BE2C (cell line): Measurements from ENCODE around the gene PDGFC.
"Not testable (repeated sequence)": the region's sequence is repeated elsewhere in the genome, so short reads cannot be mapped to it uniquely, and the experiment has no call there.

Experiments used
- DNase-seq: peaks from one replicate; pipeline ENCODE4 v3.0.0-alpha.2; 2020
- H3K27me3 ChIP-seq: fragments of 250-450 bp; sonication (Bioruptor Pico); 2 replicates; pipeline ENCODE4 v1.5.1; 2020; ENCODE audit warnings: mild to moderate bottlenecking
- H3K36me3 ChIP-seq: fragments of 250-450 bp; sonication (Bioruptor Pico); 2 replicates; pipeline ENCODE4 v1.5.1; 2020; ENCODE audit warnings: mild to moderate bottlenecking
- H3K4me1 ChIP-seq: fragments of 250-450 bp; sonication (Bioruptor Pico); 2 replicates; pipeline ENCODE4 v1.5.1; 2020
- H3K4me3 ChIP-seq: 2 replicates; pipeline ENCODE4 v1.5.1; 2011; ENCODE audit warnings: low read depth, low read length
- H3K9me3 ChIP-seq: fragments of 250-450 bp; sonication (Bioruptor Pico); 2 replicates; pipeline ENCODE4 v1.5.1; 2020
- TF ChIP-seq, protein P1 (sequence below): IDR thresholded peaks from 2 replicates; pipeline ENCODE4 v1.5.1; 2012; ENCODE audit warnings: mild to moderate bottlenecking, low read depth, low read length

Gene PDGFC

DNA sequence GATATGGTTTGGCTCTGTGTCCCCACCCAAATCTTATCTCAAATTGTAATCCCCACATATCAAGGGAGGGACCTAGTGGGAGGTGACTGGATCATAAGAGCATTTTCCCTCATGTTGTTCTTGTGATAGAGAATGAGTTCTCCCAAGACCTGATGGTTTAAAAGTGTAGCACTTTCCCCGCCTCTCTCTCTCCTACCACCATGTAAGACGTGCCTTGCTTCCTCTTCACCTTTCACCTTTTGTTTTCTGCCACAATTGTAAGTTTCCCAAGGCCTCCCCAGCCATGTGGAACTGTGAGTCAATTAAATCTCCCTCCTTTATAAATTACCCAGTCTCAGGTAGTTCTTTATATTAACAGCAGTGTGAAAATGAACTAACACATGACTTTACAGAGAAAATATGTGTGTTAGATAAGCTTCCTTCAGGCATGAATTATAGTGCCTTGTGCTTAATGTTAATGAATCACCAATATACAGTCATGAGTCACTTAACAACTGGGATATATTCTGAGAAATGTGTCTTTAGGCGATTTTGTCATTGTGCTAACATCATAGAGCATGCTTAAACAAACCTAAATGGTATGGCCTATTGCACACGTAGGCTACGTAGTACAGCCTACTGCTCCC is 37.9 kb downstream of the PDGFC start:
- Histone ChIP-seq H3K27me3 (no peaks in the 10 kb centered on the region), H3K4me3 (no peak overlapping the region), H3K36me3 (no peaks in the 10 kb centered on the region), H3K9me3 (no peaks in the 10 kb centered on the region), H3K4me1 (no peaks in the 10 kb centered on the region)
- DNase-seq: no peak
- TF ChIP-seq, protein P1, sequence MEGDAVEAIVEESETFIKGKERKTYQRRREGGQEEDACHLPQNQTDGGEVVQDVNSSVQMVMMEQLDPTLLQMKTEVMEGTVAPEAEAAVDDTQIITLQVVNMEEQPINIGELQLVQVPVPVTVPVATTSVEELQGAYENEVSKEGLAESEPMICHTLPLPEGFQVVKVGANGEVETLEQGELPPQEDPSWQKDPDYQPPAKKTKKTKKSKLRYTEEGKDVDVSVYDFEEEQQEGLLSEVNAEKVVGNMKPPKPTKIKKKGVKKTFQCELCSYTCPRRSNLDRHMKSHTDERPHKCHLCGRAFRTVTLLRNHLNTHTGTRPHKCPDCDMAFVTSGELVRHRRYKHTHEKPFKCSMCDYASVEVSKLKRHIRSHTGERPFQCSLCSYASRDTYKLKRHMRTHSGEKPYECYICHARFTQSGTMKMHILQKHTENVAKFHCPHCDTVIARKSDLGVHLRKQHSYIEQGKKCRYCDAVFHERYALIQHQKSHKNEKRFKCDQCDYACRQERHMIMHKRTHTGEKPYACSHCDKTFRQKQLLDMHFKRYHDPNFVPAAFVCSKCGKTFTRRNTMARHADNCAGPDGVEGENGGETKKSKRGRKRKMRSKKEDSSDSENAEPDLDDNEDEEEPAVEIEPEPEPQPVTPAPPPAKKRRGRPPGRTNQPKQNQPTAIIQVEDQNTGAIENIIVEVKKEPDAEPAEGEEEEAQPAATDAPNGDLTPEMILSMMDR: no peak

DNA sequence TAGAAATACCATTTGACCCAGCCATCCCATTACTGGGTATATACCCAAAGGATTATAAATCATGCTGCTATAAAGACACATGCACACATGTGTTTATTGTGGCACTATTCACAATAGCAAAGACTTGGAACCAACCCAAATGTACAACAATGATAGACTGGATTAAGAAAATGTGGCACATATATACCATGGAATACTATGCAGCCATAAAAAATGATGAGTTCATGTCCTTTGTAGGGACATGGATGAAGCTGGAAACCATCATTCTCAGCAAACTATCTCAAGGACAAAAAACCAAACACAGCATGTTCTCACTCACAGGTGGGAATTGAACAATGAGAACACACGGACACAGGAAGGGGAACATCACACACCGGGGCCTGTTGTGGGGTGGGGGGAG is 39.2 kb downstream of the PDGFC start:
- H3K9me3 ChIP-seq, H3K4me1 ChIP-seq, H3K27me3 ChIP-seq, DNase-seq, H3K36me3 ChIP-seq, H3K4me3 ChIP-seq: not testable (repeated sequence)

DNA sequence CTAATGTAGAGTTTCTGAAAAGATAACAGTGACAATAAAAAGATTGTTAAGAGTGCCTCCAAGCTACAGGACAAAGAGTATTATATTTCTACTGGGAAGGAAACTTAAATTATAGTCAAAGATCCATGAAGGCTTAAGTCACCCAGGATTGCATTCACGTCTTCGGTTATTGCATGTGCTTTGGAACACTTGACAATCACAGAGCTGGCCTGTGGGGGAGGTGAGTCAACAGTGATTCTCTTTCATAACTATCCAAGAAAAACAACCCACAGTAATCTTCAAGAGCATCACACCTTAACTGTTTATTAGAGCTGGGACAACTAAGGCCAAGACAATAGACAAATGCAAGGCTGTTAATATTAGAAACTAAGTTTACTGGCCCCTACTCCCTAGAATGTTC is 40.3 kb downstream of the PDGFC start:
- DNase-seq: no peak
- Histone ChIP-seq H3K36me3 (no peaks in the 10 kb centered on the region), H3K9me3 (no peaks in the 10 kb centered on the region), H3K4me3 (no peak overlapping the region), H3K4me1 (no peaks in the 10 kb centered on the region), H3K27me3 (no peaks in the 10 kb centered on the region)
- TF ChIP-seq, protein P1: no peak

DNA sequence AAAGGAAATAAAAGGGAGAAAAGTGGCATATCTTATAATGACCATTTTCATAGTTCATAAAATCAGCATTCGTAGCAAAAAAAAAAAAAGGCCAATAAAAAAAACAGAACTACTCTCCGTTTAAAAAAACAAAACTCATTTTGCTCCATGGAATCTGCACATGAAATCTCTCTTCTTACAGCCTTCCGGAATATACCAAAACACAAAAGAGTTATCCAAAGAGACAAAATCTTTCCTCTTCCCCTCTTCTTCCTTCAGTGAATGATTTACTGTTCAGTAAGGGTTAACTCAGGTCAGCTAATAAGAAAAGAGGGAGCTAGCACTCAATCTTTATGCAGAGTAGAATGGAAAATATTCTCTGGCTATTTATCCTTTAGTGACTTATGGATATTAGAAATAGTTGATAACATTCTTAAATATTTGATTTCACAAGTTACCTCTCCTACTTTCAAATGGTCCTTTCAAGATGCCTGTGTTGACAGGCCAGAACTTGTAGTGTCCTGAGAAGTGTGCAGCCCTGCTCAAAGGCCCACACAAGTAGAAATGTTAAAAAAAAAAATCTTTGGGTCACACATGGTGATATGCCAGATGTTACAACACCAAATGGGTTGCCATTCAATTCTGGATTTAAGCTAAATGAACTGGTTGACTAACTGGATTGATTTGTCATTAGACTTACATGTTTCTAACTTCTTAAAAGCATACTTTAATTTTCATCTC is 42.1 kb downstream of the PDGFC start:
- TF ChIP-seq, protein P1: no peak
- DNase-seq: no peak
- H3K36me3 ChIP-seq: no peaks in the 10 kb centered on the region
- no peaks in the 10 kb centered on the region for H3K27me3 ChIP-seq
- H3K9me3 ChIP-seq: no peaks in the 10 kb centered on the region
- H3K4me1 ChIP-seq: no peaks in the 10 kb centered on the region
- H3K4me3 ChIP-seq: no peak overlapping the region

DNA sequence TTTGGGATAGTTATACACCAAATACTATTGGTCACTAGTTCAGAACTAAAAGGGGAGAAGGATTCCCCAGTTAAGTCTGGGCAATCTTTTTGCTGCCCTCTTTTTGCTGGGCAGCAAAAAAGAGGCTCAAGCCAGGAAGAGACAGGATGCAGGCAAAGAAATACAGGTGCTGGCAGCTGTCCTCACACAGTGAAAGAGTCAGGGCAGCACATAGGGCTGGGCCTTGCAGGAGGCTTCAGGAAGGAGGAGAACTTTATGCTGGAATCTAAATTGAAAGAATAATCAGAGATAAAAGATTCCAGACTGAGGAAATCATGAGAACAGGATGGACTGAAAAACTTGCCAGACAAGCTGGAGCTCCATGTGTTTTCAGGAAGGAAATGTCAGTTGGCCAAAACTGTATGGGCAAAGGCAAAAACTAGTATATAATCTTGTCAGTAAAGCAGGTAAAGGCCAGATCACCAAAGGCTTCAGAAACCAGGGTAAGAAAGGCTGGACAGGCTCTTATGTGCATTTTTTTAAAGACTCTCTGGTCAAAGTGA is 46.8 kb downstream of the PDGFC start:
- Histone ChIP-seq H3K9me3 (no peaks in the 10 kb centered on the region), H3K36me3 (no peaks in the 10 kb centered on the region), H3K4me1 (no peaks in the 10 kb centered on the region), H3K4me3 (no peak overlapping the region), H3K27me3 (no peaks in the 10 kb centered on the region)
- DNase-seq: no peak
- TF ChIP-seq, protein P1: no peak

DNA sequence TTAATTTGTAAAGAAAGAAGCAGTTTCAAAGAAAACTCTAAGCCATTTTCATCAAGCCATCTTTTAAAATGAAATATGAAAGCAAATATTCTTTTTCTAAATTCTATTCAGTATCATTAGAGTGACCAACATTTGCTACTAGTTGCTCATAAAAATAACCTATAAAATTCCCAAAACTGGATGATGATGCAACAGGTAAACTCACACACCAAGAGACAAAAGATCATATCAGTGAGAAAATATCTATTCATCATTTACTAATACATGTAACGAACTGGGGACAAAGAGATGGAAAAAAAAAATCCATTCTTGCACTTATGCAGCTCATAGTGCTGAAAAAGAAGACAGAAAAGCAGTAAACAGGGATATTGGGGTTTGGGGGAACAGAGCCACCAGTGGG is 48.1 kb downstream of the PDGFC start:
- H3K9me3 ChIP-seq: no peaks in the 10 kb centered on the region
- H3K4me3 ChIP-seq: no peak overlapping the region
- no peak for DNase-seq
- H3K4me1 ChIP-seq: no peaks in the 10 kb centered on the region
- H3K27me3 ChIP-seq: no peaks in the 10 kb centered on the region
- no peaks in the 10 kb centered on the region for H3K36me3 ChIP-seq
- TF ChIP-seq, protein P1: no peak
